COLO668 (cell line): ENCODE data around the gene PCDHA1.
"Not testable (repeated sequence)": the region's sequence is repeated elsewhere in the genome, so short reads cannot be mapped to it uniquely, and the experiment has no call there.

Experiments
- DNase-seq: peaks from one replicate; lab custom pipeline; 2025; ENCODE audit not compliant: unreplicated experiment; lab: John Stamatoyannopoulos, UW

The PCDHA1 gene

GRCh38 chr5:140849831-140850634, 64.1 kb downstream of the PCDHA1 start:
- DNase-seq, result not testable (repeated sequence)

GRCh38 chr5:140855772-140856674, 70.1 kb downstream of the PCDHA1 start, which contains the start of gene PCDHA10:
PCDHA10 (plus strand) TSS chr5:140855897; CDS start chr5:140856049, 152 bp downstream.
- DNase-seq, result no peak

- no peak for DNase-seq
Measured at GRCh38 chr5:140857177-140857986, 71.4 kb downstream of the PCDHA1 start.

GRCh38 chr5:140857987-140858240, 72.0 kb downstream of the PCDHA1 start:
- DNase-seq, result no peak

- DNase-seq, result no peak
Measured at GRCh38 chr5:140862441-140863295, 76.7 kb downstream of the PCDHA1 start.

- peak; percentile 38 for DNase-seq
Measured at GRCh38 chr5:140868721-140869554, 83.0 kb downstream of the PCDHA1 start, which contains the start of gene PCDHA11. PCDHA11 (plus strand) TSS chr5:140868957; CDS start chr5:140869104, 147 bp downstream.

- no peak for DNase-seq
Measured at GRCh38 chr5:140869555-140869886, 83.6 kb downstream of the PCDHA1 start.

GRCh38 chr5:140870221-140871201, 84.6 kb downstream of the PCDHA1 start:
- no peak for DNase-seq

- no peak for DNase-seq
Measured at GRCh38 chr5:140875085-140876065, 89.4 kb downstream of the PCDHA1 start, which contains the start of gene PCDHA12. PCDHA12 (plus strand) TSS chr5:140875308; CDS start chr5:140875473, 165 bp downstream.

- DNase-seq, result not testable (repeated sequence)
Measured at GRCh38 chr5:140876541-140877261, 90.8 kb downstream of the PCDHA1 start.

- no peak for DNase-seq
Measured at GRCh38 chr5:140877262-140877581, 91.3 kb downstream of the PCDHA1 start.

GRCh38 chr5:140881889-140882590, 96.1 kb downstream of the PCDHA1 start, which contains the start of gene PCDHA13:
PCDHA13 (plus strand) TSS chr5:140882124; CDS start chr5:140882269, 145 bp downstream.
- DNase-seq, result peak; percentile 47

GRCh38 chr5:140882591-140882899, 96.6 kb downstream of the PCDHA1 start:
- peak; percentile 45 for DNase-seq

GRCh38 chr5:140883373-140883772, 97.4 kb downstream of the PCDHA1 start:
- no peak for DNase-seq

- no peak for DNase-seq
Measured at GRCh38 chr5:140883927-140884697, 98.2 kb downstream of the PCDHA1 start.
